HepG2 (cell line): Measurements from ENCODE around the gene COBLL1. TPM values are rescaled to one million over a fixed set of nuclear protein-coding genes. Genes with fewer than 3 reads are reported as not detected.

ENCODE experiments used
- ASH2L ChIP-seq: fragments of 300-600, 200-600 bp; sonication (generic); IDR thresholded peaks from 2 replicates; pipeline ENCODE4 v1.7.0; 2017; ENCODE audit warnings: low read depth, mild to moderate bottlenecking, moderate library complexity, mixed read lengths, low read length; ENCODE audit not compliant: insufficient read length
- ATF4 ChIP-seq, 2 experiments: fragments of 450-650 bp in 1 of 2; sonication (generic) in 1 of 2; formaldehyde crosslinking; IDR thresholded peaks; 2 replicates each; pipeline versions ENCODE4 v1.5.0 to v1.8.0; 2020 to 2022; ENCODE audit warnings: mild to moderate bottlenecking in 1 of 2, missing genetic modification reagents in 1 of 2
- FOXA1 ChIP-seq, 2 experiments: fragments of 450-650 bp in 1 of 2; sonication (generic) in 1 of 2; formaldehyde crosslinking in 1 of 2; IDR thresholded peaks; 2 replicates each; pipeline versions ENCODE4 v1.4.0 to v1.6.1; 2016 to 2020; ENCODE audit warnings: missing genetic modification reagents in 1 of 2
- FOXA3 ChIP-seq: IDR thresholded peaks from 2 replicates; pipeline ENCODE4 v1.6.1; 2016; ENCODE audit warnings: missing genetic modification reagents, missing compliant biosample characterization
- FOXM1 ChIP-seq: sonication (generic); formaldehyde crosslinking; IDR thresholded peaks from 2 replicates; pipeline ENCODE4 v1.5.0; 2020; ENCODE audit warnings: missing genetic modification reagents
- GLMP ChIP-seq: sonication (generic); formaldehyde crosslinking; IDR thresholded peaks from 2 replicates; pipeline ENCODE4 v1.9.0; 2021; ENCODE audit warnings: missing genetic modification reagents, mild to moderate bottlenecking, borderline replicate concordance
- IKZF1 ChIP-seq: fragments of 450-650 bp; IDR thresholded peaks from 2 replicates; pipeline ENCODE4 v1.7.1; 2016
- KDM6A ChIP-seq: IDR thresholded peaks from 2 replicates; pipeline ENCODE4 v1.6.1; 2016; ENCODE audit warnings: low read depth
- MAX ChIP-seq: IDR thresholded peaks from 2 replicates; pipeline ENCODE4 v1.6.1; 2012; ENCODE audit warnings: inconsistent platforms
- RFXANK ChIP-seq: IDR thresholded peaks from 2 replicates; pipeline ENCODE4 v1.6.1; 2016
- RXRB ChIP-seq: IDR thresholded peaks from 2 replicates; pipeline ENCODE4 v1.6.1; 2016; ENCODE audit warnings: borderline replicate concordance, missing genetic modification reagents, missing compliant biosample characterization
- SATB2 ChIP-seq: sonication (generic); formaldehyde crosslinking; IDR thresholded peaks from 2 replicates; pipeline ENCODE4 v1.5.0; 2020; ENCODE audit warnings: missing genetic modification reagents
- SIX1 ChIP-seq: sonication (generic); formaldehyde crosslinking; IDR thresholded peaks from 2 replicates; pipeline ENCODE4 v1.4.0; 2020; ENCODE audit warnings: missing genetic modification reagents, borderline replicate concordance
- ZBTB25 ChIP-seq: IDR thresholded peaks from 2 replicates; pipeline ENCODE4 v1.6.1; 2018; ENCODE audit warnings: missing genetic modification reagents
- ZFP91 ChIP-seq: sonication (generic); formaldehyde crosslinking; IDR thresholded peaks from 2 replicates; pipeline ENCODE4 v1.9.0; 2022; ENCODE audit warnings: missing genetic modification reagents, mild to moderate bottlenecking, borderline replicate concordance
- ZNF343 ChIP-seq: sonication (generic); formaldehyde crosslinking; IDR thresholded peaks from 2 replicates; pipeline ENCODE4 v1.4.0; 2020; ENCODE audit warnings: mild to moderate bottlenecking, missing genetic modification reagents
- ZNF609 ChIP-seq: sonication (generic); formaldehyde crosslinking; IDR thresholded peaks from 2 replicates; pipeline ENCODE4 v1.4.0; 2020; ENCODE audit warnings: mild to moderate bottlenecking, missing genetic modification reagents, borderline replicate concordance
- ZNF800 ChIP-seq: sonication (generic); formaldehyde crosslinking; IDR thresholded peaks from 2 replicates; pipeline ENCODE4 v1.4.0; 2020; ENCODE audit warnings: missing genetic modification reagents
- polyA plus RNA-seq, 8 experiments: library from polyadenylated mRNA; depleted of rRNA in 3 of 8; stranded (reverse) in 7 of 8; unstranded in 1 of 8; fragments of >200 nt; fragmentation: Illumina TruSeq in 4 of 8; extraction: Trizol in 4 of 8; gene quantifications; 2 replicates each; pipeline versions ENCODE4 v1.2.1 to v1.2.3, GENCODE V29; 2011 to 2016; ENCODE audit warnings: low read depth in 4 of 8, missing spikeins in 1 of 8, mixed read lengths in 1 of 8; ENCODE audit not compliant: insufficient read depth in 1 of 8
- total RNA-seq, 5 experiments: library from RNA; depleted of rRNA; stranded (reverse); fragments of >200 nt; fragmentation: Illumina TruSeq; extraction: Trizol; gene quantifications; 2 replicates each; pipeline ENCODE4 v1.2.3, GENCODE V29; 2016; ENCODE audit warnings: low read depth in 1 of 5

COBLL1 gene
- total and polyA plus RNA-seq, 2 of the 13 experiments (the other 11 are each of a cell fraction or from before 2014, with no cell fraction given): 32.6 to 86.8 TPM

- TF ChIP-seq ZBTB25 (CRISPR knock-in tag) (peak; percentile 26; the same call in 1 of the 2 replicates), ZFP91 (no peak), FOXA1 (IDR thresholded peaks at IDR 0.05) (peak; percentile 98), FOXA1 (CRISPR knock-in tag; IDR thresholded peaks at IDR 0.05) (peak; percentile 95), ZNF343 (CRISPR knock-in tag) (no peak), KDM6A (CRISPR knock-in tag) (peak; percentile 74), MAX (no peak), ZNF609 (CRISPR knock-in tag) (peak; percentile 93), IKZF1 (no peak), ASH2L (peak; percentile 30), SATB2 (CRISPR knock-in tag) (0 out of 2 replicates have a peak, but pooled peaks have one; percentile 38), SIX1 (CRISPR knock-in tag) (peak; percentile 95), GLMP (CRISPR knock-in tag) (no peak), RXRB (CRISPR knock-in tag) (peak; percentile 85), FOXA3 (CRISPR knock-in tag) (peak; percentile 98), RFXANK (0 out of 2 replicates have a peak, but pooled peaks have one; percentile 49), ATF4 (CRISPR knock-in tag; IDR thresholded peaks at IDR 0.05) (peak in 1 of 2 experiments; percentile 57; a peak in 2 of 4 replicates), FOXM1 (CRISPR knock-in tag) (no peak), ZNF800 (CRISPR knock-in tag) (peak; percentile 26; the same call in 1 of the 2 replicates)
Measured at GRCh38 chr2:164693390-164693789, 148.2 kb downstream of the COBLL1 start (continued).
